ENCODE measurements around the gene DNAH5.
"Not testable (repeated sequence)": the region's sequence is repeated elsewhere in the genome, so short reads cannot be mapped to it uniquely, and the experiment has no call there.

The DNAH5 gene

GRCh38 chr5:13814301-13814700 lies 130.2 kb downstream of the DNAH5 start:
- no peak overlapping the region for H3K27ac Mint-ChIP-seq

DNA sequence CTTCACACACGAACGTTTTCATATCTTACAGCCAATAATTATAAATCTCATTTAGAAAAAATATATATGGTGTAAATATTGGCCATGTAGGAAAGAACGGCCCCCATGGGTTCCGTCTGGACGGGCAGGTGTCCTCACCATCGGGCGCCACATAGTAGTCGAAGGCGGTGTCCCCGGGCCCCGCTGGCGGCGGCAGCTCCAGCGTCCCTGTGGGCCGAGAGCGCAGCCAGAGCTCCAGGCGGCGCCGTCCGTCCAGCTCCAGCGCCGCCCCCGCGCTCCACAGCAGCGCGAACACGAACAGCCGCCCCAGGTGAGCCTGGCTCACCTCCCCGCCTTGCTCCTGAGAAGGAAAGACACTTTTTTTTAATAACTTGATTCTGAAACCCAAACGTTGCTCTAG lies 134.6 kb downstream of the DNAH5 start:
- H3K4me3 Mint-ChIP-seq = no peak overlapping the region
- H3K4me1 Mint-ChIP-seq = no peaks in the 10 kb centered on the region
- no peaks in the 10 kb centered on the region for H3K36me3 Mint-ChIP-seq
- ATAC-seq (no peak), DNase-seq (ENCODE audit: low spot score in 2 of 2) (no peak)
- H3K27ac Mint-ChIP-seq = no peak overlapping the region
- peaks cover 10% of the 10 kb centered on the region for H3K9me3 Mint-ChIP-seq

More at GRCh38 chr5:13814301-13814700, 130.2 kb downstream of the DNAH5 start:
- peaks cover 6% of the 10 kb centered on the region for H3K9me3 Mint-ChIP-seq
- no peak overlapping the region for H3K4me3 Mint-ChIP-seq
- no peaks in the 10 kb centered on the region for H3K4me1 Mint-ChIP-seq
- DNase-seq (ENCODE audit: low spot score in 2 of 2) (no peak), ATAC-seq (no peak)
- no peaks in the 10 kb centered on the region for H3K36me3 Mint-ChIP-seq

- ATAC-seq (no peak), DNase-seq (ENCODE audit: low spot score in 2 of 2) (no peak)
- H3K36me3 Mint-ChIP-seq = no peaks in the 10 kb centered on the region
- H3K4me1 Mint-ChIP-seq = no peaks in the 10 kb centered on the region
- H3K4me3 Mint-ChIP-seq = no peak overlapping the region
- no peak overlapping the region for H3K27ac Mint-ChIP-seq
- H3K9me3 Mint-ChIP-seq = peaks cover 4% of the 10 kb centered on the region
These were observed 140.2 kb downstream of the DNAH5 start for GRCh38 chr5:13804336-13804735.

GRCh38 chr5:13798569-13798968 lies 145.9 kb downstream of the DNAH5 start:
- H3K9me3 Mint-ChIP-seq; H3K27ac Mint-ChIP-seq; H3K4me3 Mint-ChIP-seq; H3K36me3 Mint-ChIP-seq; DNase-seq (ENCODE audit: low spot score in 2 of 2); H3K4me1 Mint-ChIP-seq; ATAC-seq: not testable (repeated sequence)

GRCh38 chr5:13785781-13786415 lies 158.6 kb downstream of the DNAH5 start:
- no peak overlapping the region for H3K4me3 Mint-ChIP-seq
- no peak for ATAC-seq
- no peak for DNase-seq (ENCODE audit: low spot score in 2 of 2)
- H3K36me3 Mint-ChIP-seq = no peaks in the 10 kb centered on the region
- H3K4me1 Mint-ChIP-seq = no peaks in the 10 kb centered on the region
- H3K9me3 Mint-ChIP-seq = peaks cover 14% of the 10 kb centered on the region
- no peak overlapping the region for H3K27ac Mint-ChIP-seq

- Mint-ChIP-seq H3K9me3 (peaks cover 14% of the 10 kb centered on the region), H3K27ac (no peak overlapping the region), H3K4me3 (no peak overlapping the region), H3K4me1 (no peaks in the 10 kb centered on the region), H3K36me3 (no peaks in the 10 kb centered on the region)
- DNase-seq (ENCODE audit: low spot score in 2 of 2) = no peak
- ATAC-seq = no peak
These were observed 160.8 kb downstream of the DNAH5 start for GRCh38 chr5:13783726-13784125.

DNA sequence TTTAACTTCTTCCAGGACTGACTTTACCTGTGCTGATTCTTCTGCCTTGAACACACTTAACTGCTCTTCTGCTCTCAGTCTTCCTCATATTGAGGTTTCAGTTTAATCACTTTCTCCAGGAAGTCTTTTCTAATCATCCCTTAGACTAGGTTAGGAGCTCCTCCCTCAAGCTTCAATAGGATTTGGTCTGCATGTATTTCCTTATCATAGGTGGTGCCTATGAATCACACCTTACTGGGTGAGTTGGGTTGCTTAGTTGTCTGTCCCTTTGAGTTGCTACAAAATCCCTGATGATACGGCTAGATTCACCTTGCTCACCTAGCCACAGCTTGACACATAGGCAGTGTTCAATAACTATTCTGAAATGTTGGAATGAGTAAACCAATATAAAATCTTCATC lies 164.4 kb downstream of the DNAH5 start:
- H3K36me3 Mint-ChIP-seq = no peaks in the 10 kb centered on the region

DNA sequence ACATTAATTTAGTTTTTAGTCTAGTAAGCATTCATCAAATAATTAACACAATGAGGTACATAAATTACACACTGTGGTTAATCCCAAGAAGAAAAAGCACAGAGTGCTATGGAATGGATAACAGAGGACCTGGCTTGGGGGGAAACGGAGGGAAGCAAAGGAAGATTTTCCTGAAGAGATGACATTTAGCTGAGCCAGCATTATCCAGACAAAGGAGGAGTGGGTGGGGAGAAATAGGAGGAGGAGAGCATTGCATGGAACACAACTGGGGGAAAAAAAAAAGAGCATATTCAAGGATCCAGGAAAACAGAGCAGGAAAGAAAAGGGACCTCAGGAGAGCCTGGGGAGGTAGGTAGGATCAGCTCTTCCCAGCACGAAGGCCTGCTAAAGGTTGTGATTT lies 170.8 kb downstream of the DNAH5 start:
- Mint-ChIP-seq H3K27ac (no peak overlapping the region), H3K9me3 (peaks cover 12% of the 10 kb centered on the region), H3K4me1 (no peaks in the 10 kb centered on the region), H3K36me3 (no peaks in the 10 kb centered on the region), H3K4me3 (no peak overlapping the region)
- ATAC-seq = no peak
- no peak for DNase-seq (ENCODE audit: low spot score in 2 of 2)

More for the DNA sequence above, 164.4 kb downstream of the DNAH5 start:
- no peak overlapping the region for H3K4me3 Mint-ChIP-seq
- no peaks in the 10 kb centered on the region for H3K4me1 Mint-ChIP-seq
- DNase-seq (ENCODE audit: low spot score in 2 of 2) = no peak
- peaks cover 12% of the 10 kb centered on the region for H3K9me3 Mint-ChIP-seq
- ATAC-seq = no peak
- no peak overlapping the region for H3K27ac Mint-ChIP-seq

- ATAC-seq (no peak), DNase-seq (ENCODE audit: low spot score in 2 of 2) (no peak)
- H3K9me3 Mint-ChIP-seq = peaks cover 13% of the 10 kb centered on the region
These were observed 173.4 kb downstream of the DNAH5 start for GRCh38 chr5:13771011-13771571.

GRCh38 chr5:13766236-13766635 lies 178.3 kb downstream of the DNAH5 start:
- Mint-ChIP-seq H3K4me1 (no peaks in the 10 kb centered on the region), H3K36me3 (no peaks in the 10 kb centered on the region), H3K9me3 (peaks cover 7% of the 10 kb centered on the region), H3K4me3 (no peak overlapping the region), H3K27ac (no peak overlapping the region)
- no peak for ATAC-seq
- no peak for DNase-seq (ENCODE audit: low spot score in 2 of 2)

More at GRCh38 chr5:13771011-13771571, 173.4 kb downstream of the DNAH5 start:
- H3K36me3 Mint-ChIP-seq = no peaks in the 10 kb centered on the region
- no peak overlapping the region for H3K4me3 Mint-ChIP-seq
- no peaks in the 10 kb centered on the region for H3K4me1 Mint-ChIP-seq
- H3K27ac Mint-ChIP-seq = no peak overlapping the region

DNA sequence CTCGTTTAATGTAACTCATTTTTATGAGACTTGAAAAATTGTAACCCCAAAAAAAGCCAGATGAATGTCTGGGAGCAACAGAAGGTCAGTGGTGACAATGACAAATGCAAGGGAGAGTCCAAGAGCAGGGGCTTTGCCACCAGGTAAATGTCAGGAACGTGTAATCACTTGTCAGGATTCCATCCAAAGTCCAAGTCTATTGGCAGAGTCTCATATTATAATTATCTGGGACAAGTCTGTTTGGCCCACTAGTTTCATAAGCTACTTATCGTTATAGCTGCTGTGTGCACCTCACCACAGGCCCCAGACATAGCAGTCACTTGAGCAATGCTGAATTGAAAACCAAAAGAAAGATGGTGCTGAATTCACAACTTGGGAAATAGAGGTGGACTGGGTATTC lies 180.8 kb downstream of the DNAH5 start:
- H3K9me3 Mint-ChIP-seq = peaks cover 7% of the 10 kb centered on the region
- H3K4me1 Mint-ChIP-seq = no peaks in the 10 kb centered on the region
- ATAC-seq (no peak), DNase-seq (ENCODE audit: low spot score in 2 of 2) (no peak)
- H3K36me3 Mint-ChIP-seq = no peaks in the 10 kb centered on the region
- no peak overlapping the region for H3K4me3 Mint-ChIP-seq
- H3K27ac Mint-ChIP-seq = no peak overlapping the region

DNA sequence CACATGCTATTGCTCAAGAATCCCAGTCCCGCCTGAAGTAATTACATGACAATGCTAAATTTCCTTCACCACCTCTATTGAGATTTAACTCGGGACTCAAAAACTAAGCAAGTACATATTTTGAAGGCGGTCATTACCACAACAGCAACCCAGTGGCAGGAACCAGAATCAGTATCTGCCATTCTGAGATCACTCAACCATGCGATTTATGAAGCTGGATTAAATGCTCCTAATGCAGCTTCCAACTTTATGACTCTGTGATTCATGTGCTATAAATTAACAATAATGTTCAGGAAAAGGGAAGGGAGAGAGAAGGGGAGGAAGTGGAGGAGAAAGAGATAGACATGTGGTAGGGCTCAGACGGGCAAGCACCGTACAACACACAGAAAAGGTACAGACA lies 194.7 kb downstream of the DNAH5 start:
- H3K9me3 Mint-ChIP-seq = peaks cover 5% of the 10 kb centered on the region
- no peaks in the 10 kb centered on the region for H3K36me3 Mint-ChIP-seq
- no peak for ATAC-seq
- DNase-seq (ENCODE audit: low spot score in 2 of 2) = no peak
- no peak overlapping the region for H3K27ac Mint-ChIP-seq
- H3K4me3 Mint-ChIP-seq = no peak overlapping the region
- H3K4me1 Mint-ChIP-seq = no peaks in the 10 kb centered on the region

DNA sequence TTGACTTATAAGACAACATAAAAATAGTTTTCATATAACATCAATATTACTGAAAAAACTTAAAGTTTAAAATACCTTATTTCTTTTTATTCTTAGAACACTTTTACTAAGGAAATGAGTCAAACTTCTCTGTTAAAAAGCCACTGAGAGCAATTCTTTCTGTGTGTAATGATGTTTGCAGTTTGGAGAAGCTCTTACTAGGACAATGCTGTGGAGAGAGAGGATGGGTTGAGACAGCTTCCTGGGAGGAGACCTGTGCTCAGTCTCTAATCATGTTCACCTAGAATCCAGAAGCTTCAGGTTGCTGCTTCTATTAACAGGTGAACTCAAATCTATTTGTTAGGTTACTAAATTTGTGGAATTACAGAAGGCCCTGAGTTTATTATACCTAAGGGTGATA lies 198.5 kb downstream of the DNAH5 start:
- Mint-ChIP-seq H3K9me3 (no peaks in the 10 kb centered on the region), H3K36me3 (no peaks in the 10 kb centered on the region), H3K27ac (no peak overlapping the region), H3K4me3 (no peak overlapping the region), H3K4me1 (no peaks in the 10 kb centered on the region)
- no peak for DNase-seq (ENCODE audit: low spot score in 2 of 2)
- ATAC-seq = no peak

- no peak overlapping the region for H3K27ac Mint-ChIP-seq
- no peak for DNase-seq (ENCODE audit: low spot score in 2 of 2)
- ATAC-seq = no peak
- peaks cover 2% of the 10 kb centered on the region for H3K9me3 Mint-ChIP-seq
- no peaks in the 10 kb centered on the region for H3K4me1 Mint-ChIP-seq
- H3K4me3 Mint-ChIP-seq = no peak overlapping the region
- H3K36me3 Mint-ChIP-seq = no peaks in the 10 kb centered on the region
These were observed 199.0 kb downstream of the DNAH5 start for GRCh38 chr5:13745508-13745907.

DNA sequence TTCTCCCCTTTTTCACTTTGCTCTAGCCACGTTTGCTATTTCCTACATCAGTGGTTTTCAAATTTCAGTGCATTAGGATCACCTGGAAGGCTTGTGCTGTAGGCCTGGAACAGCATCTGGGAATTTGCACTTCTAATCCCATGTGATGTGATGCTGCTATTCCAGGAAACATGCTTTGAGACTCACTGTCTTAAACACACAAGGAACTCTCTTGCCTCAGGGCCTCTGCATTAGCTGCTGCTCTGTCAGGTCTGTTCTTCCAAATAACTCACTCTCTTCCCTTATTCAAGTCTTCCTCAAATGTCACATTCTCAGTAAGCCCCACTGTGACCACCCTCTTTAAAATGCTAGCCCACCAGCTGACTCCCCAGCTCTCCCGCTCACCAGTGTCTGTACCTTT lies 204.0 kb downstream of the DNAH5 start:
- ATAC-seq (no peak), DNase-seq (ENCODE audit: low spot score in 2 of 2) (no peak)
- H3K4me3 Mint-ChIP-seq = no peak overlapping the region
- H3K36me3 Mint-ChIP-seq = no peaks in the 10 kb centered on the region
- no peak overlapping the region for H3K27ac Mint-ChIP-seq
- H3K9me3 Mint-ChIP-seq = peaks cover 12% of the 10 kb centered on the region
- no peaks in the 10 kb centered on the region for H3K4me1 Mint-ChIP-seq

GRCh38 chr5:13739479-13739878 lies 205.0 kb downstream of the DNAH5 start:
- ATAC-seq = no peak
- Mint-ChIP-seq H3K4me3 (no peak overlapping the region), H3K4me1 (no peaks in the 10 kb centered on the region), H3K27ac (no peak overlapping the region), H3K9me3 (peaks cover 17% of the 10 kb centered on the region), H3K36me3 (no peaks in the 10 kb centered on the region)
- no peak for DNase-seq (ENCODE audit: low spot score in 2 of 2)
